NCI-H510A treated with DMSO at 0.1 percent for 48 hours (cell line): ENCODE results near the gene OTC.
A peak's percentile ranks its signal among the peaks of the same experiment; 100 is the strongest.

Source experiments
- DNase-seq: peaks from one replicate; lab custom pipeline; 2025; lab: John Stamatoyannopoulos, UW

OTC gene

DNA sequence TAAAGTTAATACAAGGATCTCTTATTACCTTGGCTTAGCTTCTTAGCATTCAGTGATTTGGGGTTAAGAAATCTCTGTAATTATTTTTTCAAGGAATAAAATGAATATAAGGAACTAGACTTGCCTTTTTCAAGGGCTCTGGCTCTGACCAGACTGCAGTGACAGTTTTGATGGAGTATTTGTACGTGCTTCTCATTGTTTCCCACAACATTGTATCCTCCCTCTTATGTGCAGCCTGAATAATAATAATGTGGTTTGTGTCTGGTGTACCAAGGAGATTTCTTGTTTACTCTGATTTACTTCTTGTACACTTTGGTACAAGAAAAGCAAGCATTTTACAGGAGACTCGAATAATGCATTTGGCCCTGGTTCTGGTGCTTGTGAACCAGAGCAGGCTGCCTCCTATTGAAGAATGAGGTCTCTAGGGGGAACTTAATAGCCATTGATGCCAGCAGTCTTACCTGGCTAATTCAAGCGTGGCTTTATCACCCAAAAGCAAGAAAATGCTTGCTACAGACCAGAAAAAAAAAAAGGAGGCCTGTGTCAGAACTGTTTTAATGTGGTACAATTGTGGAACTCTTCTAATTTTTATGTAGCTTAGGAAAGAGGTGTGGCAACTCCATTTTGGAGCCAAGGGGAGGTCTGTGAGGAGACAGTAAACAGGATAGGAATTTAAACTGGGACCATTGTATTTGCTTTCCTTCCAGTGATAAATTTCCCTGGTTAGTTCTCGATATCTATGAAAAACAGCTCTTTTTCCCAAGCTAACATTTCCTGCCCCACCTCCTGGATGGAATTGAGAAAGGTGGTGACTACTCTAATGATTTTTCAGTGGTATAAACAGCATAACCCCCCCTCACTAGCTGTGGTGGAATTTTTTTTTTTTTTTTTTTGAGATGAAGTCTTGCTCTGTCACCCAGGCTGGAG is 5.6 kb downstream of the OTC start:
- DNase-seq: no peak

GRCh38 chrX:38363046-38363445 is 10.6 kb downstream of the OTC start:
- no peak for DNase-seq

DNA sequence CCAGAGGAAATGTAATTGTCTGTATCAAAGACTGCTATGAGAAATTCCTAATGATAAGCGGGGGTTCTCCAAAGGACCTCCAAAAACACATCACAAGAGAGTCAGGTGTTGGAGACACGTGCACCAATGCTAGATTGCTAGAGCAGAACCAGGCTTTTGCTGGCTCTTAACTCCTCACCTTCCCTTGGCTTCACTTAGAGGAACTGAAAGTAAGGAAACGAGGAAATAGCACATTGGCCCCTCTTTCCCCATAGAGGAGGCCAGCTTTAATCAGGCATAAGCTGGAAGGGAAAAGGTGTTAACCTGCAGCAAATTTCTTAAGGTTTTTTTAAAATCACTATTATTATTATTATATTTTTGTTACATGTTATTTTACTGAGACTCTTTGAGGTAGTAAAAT is 13.6 kb downstream of the OTC start:
- no peak for DNase-seq

- DNase-seq: no peak
Observed at GRCh38 chrX:38368774-38369173, 16.4 kb downstream of the OTC start.

GRCh38 chrX:38371641-38372040 is 19.2 kb downstream of the OTC start:
- no peak for DNase-seq

- DNase-seq: no peak
Observed at GRCh38 chrX:38374431-38374830, 22.0 kb downstream of the OTC start.

- DNase-seq: peak; percentile 25
Observed at GRCh38 chrX:38375891-38376290, 23.5 kb downstream of the OTC start.

DNA sequence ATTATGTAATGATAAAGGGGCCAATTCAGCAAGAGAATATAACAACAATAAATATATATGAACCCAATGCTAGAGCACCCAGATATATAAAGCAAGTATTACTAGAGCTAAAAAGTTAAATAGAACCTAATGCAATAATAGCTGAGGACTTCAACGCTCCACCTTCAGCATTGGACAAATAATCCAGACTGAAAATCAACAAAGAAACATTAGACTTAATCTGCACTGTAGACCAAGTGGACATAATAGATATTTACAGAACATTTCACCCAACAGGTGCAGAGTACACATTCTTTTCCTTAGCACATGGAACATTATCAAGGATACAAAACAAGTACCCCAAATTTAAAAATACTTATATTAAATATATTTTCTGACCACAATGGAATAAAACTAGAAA is 24.3 kb downstream of the OTC start:
- no peak for DNase-seq

DNA sequence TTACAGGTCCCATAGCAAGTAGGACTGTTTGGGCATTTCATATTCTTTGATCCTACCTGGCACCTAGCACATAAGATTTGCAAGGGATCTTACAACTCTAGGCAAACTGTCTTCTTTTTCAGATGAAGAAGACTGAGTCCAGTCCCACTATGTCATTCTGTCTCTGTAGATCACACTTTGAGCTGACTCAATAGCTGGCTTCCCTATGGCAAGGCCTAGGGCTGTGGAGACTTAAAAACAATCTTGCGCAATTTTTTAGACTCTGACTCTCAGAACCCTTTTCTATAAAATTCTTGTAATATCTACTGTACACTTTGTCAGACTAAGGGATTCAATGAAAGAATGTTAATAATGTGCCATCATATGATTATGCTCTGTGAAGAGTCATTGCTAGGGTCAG is 26.7 kb downstream of the OTC start:
- DNase-seq: no peak

GRCh38 chrX:38382663-38383062 is 30.3 kb downstream of the OTC start:
- no peak for DNase-seq

DNA sequence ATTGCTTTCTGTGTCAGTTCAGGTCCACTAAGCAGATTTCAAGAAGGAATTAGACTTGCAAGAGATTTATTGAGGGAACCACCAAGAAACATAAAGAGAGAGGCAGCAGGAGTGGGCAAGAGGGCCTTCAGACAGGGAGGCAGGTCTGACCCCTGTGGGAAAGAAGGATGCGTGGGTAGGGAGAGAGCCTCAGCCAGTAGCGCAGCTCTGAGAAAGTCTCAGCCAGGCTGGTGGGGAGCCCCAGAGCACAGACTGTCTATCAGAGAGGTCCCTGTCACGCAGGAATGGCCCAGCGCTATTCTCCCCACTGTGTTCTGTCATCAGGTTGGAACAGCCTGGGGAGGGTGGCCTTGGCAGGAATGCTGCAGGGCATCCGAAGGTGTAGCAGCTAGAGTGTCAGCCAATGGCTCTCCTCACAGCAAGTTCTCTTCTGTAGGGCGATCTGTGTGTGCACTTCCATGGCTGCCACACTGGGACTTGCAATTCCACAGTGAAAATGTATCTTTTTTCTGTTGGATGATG is 48.0 kb downstream of the OTC start:
- DNase-seq: no peak

GRCh38 chrX:38402118-38402517 is 49.7 kb downstream of the OTC start:
- no peak for DNase-seq

DNA sequence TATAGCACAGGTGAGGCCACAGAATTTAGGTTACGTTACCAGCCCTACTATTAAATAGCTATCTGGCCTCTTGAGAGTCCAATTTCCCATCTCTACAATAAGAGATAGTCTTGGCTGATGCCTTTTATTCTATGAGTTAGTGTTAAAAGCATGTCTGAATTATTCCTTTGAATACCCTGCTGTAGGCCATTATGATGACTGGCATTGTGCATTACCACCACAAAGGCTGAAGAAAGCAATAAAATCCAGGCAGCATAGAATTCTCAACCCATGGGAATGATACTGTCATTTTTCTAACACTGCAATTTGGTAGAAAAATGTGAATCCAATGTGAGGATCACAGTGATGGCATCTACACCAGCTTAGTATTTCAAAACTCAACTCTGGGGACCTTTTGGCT is 51.4 kb downstream of the OTC start:
- DNase-seq: no peak

DNA sequence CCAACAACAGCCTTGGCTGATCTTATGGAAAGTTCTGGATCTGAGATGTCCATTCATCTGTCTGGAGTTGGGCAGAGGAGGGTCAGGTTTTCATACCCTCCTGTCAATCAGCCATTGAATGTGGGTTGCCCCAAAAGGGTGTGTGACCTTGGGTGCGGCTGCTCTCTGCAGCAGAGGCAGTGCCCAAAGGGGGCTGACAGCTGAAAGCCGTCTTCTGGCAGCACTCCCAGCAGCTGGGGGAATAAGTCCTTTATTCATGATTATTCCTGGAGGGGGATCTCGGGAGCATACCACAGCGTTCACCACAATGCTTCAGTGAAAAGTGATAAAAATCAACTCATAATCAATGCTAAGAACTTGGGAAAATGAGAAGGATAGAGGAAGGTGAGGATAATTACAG is 54.7 kb downstream of the OTC start:
- DNase-seq: no peak

- no peak for DNase-seq
Observed at GRCh38 chrX:38409289-38409688, 56.9 kb downstream of the OTC start.

GRCh38 chrX:38426785-38427184 is 74.4 kb downstream of the OTC start:
- DNase-seq: peak; percentile 7

- DNase-seq: no peak
Observed at GRCh38 chrX:38431525-38431924, 79.1 kb downstream of the OTC start.

- DNase-seq: no peak
Observed at GRCh38 chrX:38435130-38435529, 82.7 kb downstream of the OTC start.

DNA sequence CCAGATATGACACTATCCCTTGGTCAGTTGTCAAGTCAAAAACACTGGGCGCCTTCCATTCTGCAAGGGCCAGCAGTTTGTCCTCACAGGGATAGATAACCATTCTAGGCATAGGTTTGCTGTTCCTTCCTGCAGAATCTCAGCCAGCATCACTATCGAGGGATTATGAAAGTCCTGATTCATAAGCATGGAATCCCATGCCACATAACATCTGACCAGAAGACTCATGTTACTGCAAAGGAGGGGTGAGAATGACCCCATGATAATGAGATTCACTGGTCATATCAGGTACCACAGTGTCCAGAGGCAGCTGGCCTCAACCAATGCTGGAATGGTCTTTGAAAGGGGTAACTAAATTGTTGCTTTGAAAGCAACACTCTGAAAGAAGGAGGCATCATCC is 84.7 kb downstream of the OTC start:
- no peak for DNase-seq

DNA sequence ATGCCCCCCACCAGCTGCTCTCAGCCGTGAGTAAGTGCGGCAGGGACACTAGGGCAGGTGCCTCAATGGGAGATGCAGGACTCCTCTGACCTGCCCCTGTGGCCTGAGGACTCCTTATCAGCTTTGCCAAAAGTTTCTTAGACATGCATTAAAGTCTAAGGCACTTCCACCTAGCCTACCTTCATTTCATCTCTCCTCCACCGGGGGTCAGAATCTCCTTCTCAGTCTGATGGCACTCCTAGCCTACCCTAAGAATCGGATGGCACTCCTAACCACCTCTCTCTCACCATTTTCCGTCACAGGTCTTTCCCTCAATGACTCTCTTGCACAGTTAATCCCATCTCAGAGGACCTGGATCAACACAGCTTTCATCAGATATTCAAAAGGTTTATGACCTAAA is 85.9 kb downstream of the OTC start:
- DNase-seq: no peak

DNA sequence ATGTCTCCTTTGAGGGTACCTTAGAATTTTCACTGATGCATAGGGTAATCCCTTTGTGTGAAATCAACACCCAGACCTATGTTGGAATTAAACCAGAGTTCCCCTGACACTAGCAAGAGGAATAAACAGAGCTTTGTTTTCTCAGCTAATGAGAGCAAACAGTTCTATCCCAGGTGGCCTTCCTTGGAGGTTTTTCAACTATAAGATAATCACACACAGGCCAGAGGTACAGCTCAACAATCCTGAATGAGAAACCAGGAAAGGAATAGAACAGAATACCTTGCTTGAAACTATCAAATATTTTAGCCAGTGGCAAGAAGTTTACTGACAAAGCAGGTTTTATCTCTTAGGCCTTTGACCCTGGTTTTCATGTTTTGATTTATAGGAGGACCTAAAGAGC is 100.2 kb downstream of the OTC start:
- DNase-seq: no peak

DNA sequence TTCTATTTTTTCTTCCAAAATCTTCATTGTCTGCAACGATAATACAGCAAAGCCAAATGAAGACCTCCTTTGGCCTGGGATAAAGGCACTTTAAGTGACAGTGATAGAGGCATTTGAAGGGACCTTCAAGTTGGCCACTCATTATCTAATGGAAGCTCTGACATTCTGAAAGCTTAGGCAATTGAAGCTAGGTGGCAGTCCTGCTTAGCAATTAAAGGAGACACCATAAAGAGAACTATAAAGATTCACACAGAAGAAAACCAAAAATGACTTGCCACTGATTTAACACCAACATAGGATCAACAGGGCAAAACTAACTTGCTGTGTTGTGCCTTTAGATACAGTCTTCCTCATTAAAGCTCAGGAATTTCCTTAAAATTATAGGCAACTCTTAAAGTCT is 105.7 kb downstream of the OTC start:
- no peak for DNase-seq

DNA sequence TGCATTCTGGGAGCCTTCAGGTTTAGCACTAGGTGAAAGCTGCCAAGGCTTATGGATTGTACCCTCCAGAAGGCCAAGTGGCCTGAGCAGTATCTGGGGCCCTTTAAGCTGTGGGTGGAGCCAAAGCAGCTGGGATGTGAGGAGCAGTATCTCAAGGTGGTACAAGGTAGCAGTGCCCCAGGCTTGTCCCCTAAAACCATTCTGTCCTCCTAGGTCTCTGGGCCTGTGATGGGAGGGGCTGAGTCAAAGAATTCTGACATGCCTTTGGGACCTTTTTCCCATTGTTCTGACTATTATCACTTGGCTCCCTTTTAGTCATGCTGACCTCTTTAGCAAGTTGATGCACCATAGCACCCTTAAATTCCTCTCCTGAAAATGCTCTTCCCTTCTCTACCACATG is 109.9 kb downstream of the OTC start:
- no peak for DNase-seq

DNA sequence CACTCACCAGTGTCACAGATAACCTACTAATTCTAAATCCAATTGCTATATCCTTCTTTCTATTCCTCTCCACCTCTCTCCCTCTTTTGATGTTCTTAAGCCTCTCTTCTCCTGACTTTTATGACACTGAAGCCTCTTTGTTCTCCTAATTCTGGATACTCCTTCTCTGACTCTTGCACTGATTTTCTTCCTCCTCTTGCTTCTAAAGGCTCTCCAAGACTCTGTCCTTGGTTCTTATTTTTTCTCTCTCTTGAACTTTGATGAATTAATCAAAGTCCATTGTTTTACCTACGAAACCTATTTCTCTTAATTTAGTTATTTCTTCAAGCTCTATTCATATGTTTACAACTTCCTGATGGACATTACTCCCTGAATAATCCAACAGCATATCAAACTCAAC is 113.3 kb downstream of the OTC start:
- no peak for DNase-seq
